Stimulated activated CD4-positive, alpha-beta T cell treated with anti-CD3 and anti-CD28 coated beads, Interleukin-1b, Interleukin-23, amount 100 ng/mL, for 24 hours (primary cell): ENCODE results near the gene ANKRD17.
"Not testable (repeated sequence)": the region's sequence is repeated elsewhere in the genome, so short reads cannot be mapped to it uniquely, and the experiment has no call there.

Experiments
- DNase-seq, 4 experiments: peaks; one replicate each; pipeline ENCODE4 v3.0.0-alpha.2; 2020; ENCODE audit warnings: low read depth in 4 of 4, low spot score in 1 of 4

Gene ANKRD17

GRCh38 chr4:73206236-73206635, 52.4 kb downstream of the ANKRD17 start:
- no peak for DNase-seq

GRCh38 chr4:73205482-73205881, 53.1 kb downstream of the ANKRD17 start:
- DNase-seq: no peak

DNA sequence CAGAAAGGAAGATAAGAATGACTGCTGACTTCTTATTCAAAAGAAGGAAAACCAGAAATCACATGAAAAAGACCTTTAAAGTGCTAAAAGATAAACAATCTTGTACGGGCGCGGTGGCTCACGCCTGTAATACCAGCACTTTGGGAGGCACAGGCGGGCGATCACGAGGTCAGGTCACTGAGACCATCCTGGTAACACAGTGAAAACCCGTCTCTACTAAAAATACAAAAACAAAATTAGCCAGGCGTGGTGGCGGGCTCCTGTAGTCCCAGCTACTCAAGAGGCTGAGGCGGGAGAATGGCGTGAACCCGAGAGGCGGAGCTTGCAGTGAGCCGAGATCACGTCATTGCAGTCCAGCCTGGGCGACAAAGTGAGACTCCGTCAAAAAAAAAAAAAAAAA, 54.6 kb downstream of the ANKRD17 start:
- not testable (repeated sequence) for DNase-seq

- DNase-seq: no peak
These were observed 61.4 kb downstream of the ANKRD17 start for GRCh38 chr4:73197220-73197619.

DNA sequence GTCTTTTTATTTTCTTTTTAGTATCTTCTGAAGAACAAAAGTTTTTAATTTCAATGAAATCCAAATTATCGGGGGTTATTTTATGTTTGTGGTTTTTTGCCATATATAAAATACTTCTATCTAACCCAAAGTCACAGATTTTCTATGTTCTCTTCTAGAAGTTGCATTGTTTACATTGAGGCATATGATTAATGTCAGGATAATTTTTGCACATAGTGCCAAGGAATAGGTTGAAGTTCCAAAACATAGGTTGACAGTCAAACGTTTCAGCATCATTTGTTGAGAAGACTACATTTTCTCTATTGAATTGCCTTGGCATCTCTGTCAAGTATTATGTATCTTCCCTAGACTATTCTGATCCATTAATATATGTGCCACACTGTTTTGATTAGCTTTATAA, 64.5 kb downstream of the ANKRD17 start:
- no peak for DNase-seq

GRCh38 chr4:73193659-73194058, 64.9 kb downstream of the ANKRD17 start:
- DNase-seq: no peak

- no peak for DNase-seq
These were observed 65.4 kb downstream of the ANKRD17 start for GRCh38 chr4:73193155-73193554.

GRCh38 chr4:73189274-73189810, 69.3 kb downstream of the ANKRD17 start:
- no peak for DNase-seq

GRCh38 chr4:73187325-73187724, 71.3 kb downstream of the ANKRD17 start:
- no peak for DNase-seq

DNA sequence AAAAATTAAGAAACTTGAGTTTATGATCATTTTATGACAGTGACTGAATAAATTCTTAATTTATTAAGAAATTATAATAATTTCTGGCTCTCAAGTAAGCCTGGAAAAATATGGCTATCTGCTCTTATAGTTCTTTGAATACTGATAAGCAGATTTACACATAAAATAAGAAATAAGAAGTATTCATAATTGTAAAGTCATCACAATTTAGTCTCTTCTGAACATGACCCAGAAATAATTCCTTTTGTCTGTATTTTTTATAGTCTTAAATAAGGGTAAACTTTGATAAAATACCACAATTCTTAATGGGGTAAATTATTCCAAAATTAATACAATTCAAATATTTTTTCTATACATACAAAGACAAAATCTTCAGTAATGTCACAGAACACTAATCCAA, 72.7 kb downstream of the ANKRD17 start:
- no peak for DNase-seq

DNA sequence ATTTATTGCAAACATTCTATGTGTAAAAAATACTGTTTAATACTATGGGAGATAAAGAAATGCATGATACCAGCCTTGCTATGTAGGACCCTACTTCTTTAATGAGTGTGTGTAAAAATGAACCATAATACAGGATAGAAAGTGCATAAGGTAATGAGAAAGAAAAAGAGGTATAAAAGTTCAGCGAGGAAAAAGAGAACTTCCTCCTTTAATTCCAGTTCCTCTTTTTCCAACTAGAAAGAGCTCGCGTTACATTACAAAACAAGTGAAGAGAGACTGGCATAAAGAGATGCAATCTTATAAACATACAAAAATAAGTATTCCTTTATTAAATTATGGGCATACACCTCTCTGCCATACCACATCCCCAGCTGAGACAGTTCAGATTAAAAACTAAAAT, 77.4 kb downstream of the ANKRD17 start:
- DNase-seq: no peak

GRCh38 chr4:73178389-73178788, 80.2 kb downstream of the ANKRD17 start:
- no peak for DNase-seq

GRCh38 chr4:73172161-73172560, 86.4 kb downstream of the ANKRD17 start:
- DNase-seq: no peak

DNA sequence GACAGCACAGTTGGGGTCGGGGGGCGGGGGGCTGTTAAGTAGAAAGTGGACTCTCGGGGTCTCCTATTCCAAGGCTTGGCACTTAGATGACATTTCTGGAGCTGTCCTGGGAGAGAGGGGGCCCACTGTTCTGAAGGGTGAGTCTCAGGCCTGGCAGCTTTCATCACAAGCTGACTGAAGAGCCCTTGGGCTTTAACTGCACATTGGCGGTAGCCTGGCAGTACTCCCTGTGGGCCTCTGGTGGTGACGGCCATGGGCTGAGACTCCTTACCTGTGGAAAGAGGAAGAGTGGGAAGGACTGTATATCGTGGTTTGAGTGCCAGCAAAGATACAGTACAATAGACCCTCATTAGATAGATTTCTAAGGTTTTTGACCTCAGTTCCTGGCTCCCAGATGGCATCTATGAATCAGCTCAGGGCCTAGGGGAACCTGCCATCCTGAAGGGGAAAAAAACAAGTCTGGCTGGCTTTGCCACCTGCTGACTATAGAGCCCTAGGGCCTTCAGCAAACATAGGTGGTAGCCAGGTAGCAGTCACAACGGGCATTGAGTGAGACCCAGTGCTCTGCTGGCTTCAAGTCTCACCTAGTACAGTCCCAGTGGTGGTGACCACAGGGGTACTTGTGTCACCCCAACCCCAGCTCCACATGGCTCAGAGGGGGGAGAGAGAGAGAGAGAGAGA, 87.9 kb downstream of the ANKRD17 start:
- no peak for DNase-seq

GRCh38 chr4:73166212-73166611, 92.4 kb downstream of the ANKRD17 start:
- DNase-seq: no peak

DNA sequence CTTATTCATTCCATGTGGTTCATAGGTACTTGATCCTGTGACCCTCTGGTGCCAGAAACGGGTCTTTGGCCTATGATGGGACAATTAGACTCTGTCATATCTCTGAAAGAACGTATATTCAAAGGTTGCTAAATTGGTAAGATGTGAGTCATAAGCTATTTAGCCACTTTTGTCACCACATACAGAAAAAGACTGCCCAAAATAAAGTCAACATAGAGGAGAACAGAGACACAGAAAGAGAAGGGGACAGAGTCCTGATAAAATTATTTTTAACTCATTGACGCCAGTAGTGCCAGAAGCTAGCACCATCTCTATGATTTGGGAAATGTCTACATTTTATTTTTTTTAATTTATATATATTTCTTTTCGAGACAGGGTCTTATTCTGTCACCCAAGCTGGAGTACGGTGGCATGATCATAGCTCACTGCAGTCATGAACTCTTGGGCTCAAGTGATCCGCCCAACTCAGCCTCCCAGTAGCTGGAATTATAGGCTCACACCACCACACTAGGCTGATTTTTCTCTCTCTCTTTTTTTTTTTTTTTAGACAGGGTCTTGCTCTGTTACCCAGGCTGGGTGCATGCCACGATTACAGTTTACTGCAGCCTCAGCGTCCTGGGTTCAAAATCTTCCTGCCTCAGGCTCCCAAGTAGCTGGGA, 96.9 kb downstream of the ANKRD17 start:
- no peak for DNase-seq

DNA sequence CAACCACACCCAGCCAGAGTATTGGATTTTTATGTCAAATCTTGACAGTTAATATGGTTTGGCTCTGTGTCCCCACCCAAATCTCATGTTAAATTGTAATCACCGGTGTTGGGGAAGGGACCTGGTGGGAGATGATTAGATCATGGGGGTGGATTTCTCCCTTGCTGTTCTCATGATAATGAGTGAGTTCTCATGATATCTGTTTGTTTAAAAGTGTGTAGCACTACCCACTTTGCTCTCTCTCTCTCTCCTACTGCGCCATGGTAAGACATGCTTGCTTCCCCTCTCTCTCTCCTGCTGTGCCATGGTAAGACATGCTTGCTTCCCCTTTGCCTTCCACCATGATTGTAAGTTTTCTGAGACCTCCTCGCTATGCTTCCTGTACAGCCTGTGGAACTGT, 102.2 kb downstream of the ANKRD17 start:
- no peak for DNase-seq

GRCh38 chr4:73152893-73153292, 105.7 kb downstream of the ANKRD17 start:
- no peak for DNase-seq

DNA sequence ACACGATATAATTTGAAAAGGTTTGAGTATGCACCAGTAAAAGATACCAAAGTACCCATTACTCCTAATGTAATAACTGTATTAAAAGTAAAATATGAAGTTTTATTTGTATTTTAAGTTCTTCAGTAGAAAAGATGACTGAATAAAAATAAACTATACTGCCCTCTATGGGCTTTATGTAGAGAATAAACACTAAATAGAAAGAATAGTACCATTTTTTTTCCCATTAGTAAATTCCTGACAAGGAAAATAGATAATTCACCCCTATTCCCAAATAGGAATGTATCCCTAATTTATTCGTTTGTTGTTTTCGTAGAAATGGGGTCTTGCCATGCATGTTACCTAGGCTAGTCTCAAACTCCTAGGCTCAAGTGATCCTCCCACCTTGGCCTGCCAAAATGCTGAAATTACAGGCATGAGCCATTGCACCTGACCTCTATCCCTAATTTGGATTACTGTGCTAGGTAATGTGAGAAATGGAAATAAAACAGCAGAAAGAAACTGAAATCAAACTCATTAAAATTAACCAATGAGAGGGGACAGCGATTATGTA, 115.5 kb downstream of the ANKRD17 start:
- no peak for DNase-seq

- no peak for DNase-seq
These were observed 118.6 kb downstream of the ANKRD17 start for GRCh38 chr4:73139991-73140390.

GRCh38 chr4:73139245-73139644, 119.4 kb downstream of the ANKRD17 start:
- no peak for DNase-seq

DNA sequence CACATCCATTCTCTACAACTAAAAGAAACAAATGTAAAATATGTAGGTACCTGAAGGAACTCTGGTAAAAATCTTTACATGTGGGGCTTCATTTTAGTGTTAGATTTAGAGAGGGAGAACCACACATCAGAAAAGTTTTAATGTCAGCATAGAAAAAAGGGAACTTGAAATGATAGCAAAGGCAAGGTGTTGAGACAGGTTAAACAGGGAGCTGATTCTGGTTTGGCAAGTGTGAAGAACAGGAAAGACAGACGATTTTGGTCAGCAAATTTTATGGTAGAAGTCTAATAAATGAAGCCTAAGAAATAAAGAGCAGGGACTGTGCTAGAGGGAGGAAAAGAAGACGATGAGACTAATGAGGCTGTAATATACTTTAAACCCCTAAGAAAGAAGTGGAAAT, 121.5 kb downstream of the ANKRD17 start:
- DNase-seq: no peak
